GM12891 (cell line): Measurements from ENCODE around the gene SRL.

Experiments used
- PAX5 ChIP-seq: IDR thresholded peaks from 2 replicates; pipeline ENCODE4 v1.6.1; 2011; ENCODE audit warnings: low read length, moderate library complexity, mild to moderate bottlenecking; ENCODE audit not compliant: insufficient read depth, severe bottlenecking
- POLR2A ChIP-seq: IDR thresholded peaks from 2 replicates; pipeline ENCODE4 v1.6.1; 2011; ENCODE audit warnings: low read depth, low read length, control low read depth
- POLR2AphosphoS5 ChIP-seq: IDR thresholded peaks from 2 replicates; pipeline ENCODE4 v1.6.1; 2011; ENCODE audit warnings: low read depth, low read length, control low read depth
- POU2F2 ChIP-seq: IDR thresholded peaks from 2 replicates; pipeline ENCODE4 v1.6.1; 2011; ENCODE audit warnings: low read depth, mild to moderate bottlenecking, control low read depth, low read length, moderate library complexity

DNA sequence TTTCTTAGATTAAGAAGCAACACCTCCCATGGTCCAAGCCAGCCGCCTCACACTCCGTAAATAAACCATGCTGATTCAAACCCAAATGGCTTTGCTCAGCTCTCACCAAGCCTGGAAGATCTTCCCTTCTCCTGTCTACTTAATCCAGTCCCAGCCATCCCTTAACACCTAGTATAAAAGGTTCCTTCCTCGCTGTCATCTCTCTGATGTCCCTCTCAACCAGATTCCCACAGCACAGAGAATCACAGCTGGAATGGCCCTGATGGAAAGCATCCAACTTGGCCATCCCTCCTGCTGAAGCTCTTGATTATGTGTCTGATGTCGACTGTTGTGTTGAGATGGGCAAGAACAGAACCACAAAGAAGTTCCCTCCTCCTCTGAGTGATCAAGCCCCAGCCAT, 75.1 kb downstream of the SRL start:
- no peak for TF ChIP-seq POLR2A
- TF ChIP-seq POU2F2: no peak
- no peak for TF ChIP-seq PAX5
- no peak for TF ChIP-seq POLR2AphosphoS5
